Dendritic cell treated with granulocyte-macrophage colony-stimulating factor and Interleukin-4, amounts not matched to agents 40 ng/mL and 50 ng/mL, for 4 days (primary cell): ENCODE data around the gene BANP.
"Not testable (repeated sequence)": the region's sequence is repeated elsewhere in the genome, so short reads cannot be mapped to it uniquely, and the experiment has no call there.

Source experiments
- H3K27ac Mint-ChIP-seq: one replicate; pipeline ENCODE4 v1.8.0; 2022; ENCODE audit warnings: mild to moderate bottlenecking, mixed read lengths
- H3K27me3 Mint-ChIP-seq: one replicate; pipeline ENCODE4 v1.8.0; 2022; ENCODE audit warnings: mild to moderate bottlenecking, mixed read lengths
- H3K36me3 Mint-ChIP-seq: one replicate; pipeline ENCODE4 v1.8.0; 2022; ENCODE audit warnings: low read depth, mixed read lengths
- H3K4me1 Mint-ChIP-seq: one replicate; pipeline ENCODE4 v1.8.0; 2022; ENCODE audit warnings: low read depth, mixed read lengths
- H3K4me3 Mint-ChIP-seq: one replicate; pipeline ENCODE4 v1.8.0; 2022; ENCODE audit warnings: mild to moderate bottlenecking, moderate library complexity, mixed read lengths
- H3K9me3 Mint-ChIP-seq: one replicate; pipeline ENCODE4 v1.8.0; 2022; ENCODE audit warnings: mixed read lengths
- intact Hi-C: fragments of 100-400 bp; cut with micrococcal nuclease; formaldehyde crosslinking; loops from one replicate; pipeline ENCODE4 v1.15.0; 2022

The BANP gene

GRCh38 chr16:88117476-88117868 lies 166.2 kb downstream of the BANP start:
- Mint-ChIP-seq H3K4me3 (no peak overlapping the region), H3K27me3 (peaks cover 63% of the 10 kb centered on the region), H3K27ac (no peak overlapping the region), H3K36me3 (no peaks in the 10 kb centered on the region), H3K9me3 (no peaks in the 10 kb centered on the region), H3K4me1 (peaks cover 33% of the 10 kb centered on the region)
- intact Hi-C loops: no loop called here

GRCh38 chr16:88118376-88118775 lies 167.1 kb downstream of the BANP start:
- no peaks in the 10 kb centered on the region for H3K36me3 Mint-ChIP-seq
- intact Hi-C loops: no loop called here
- H3K9me3 Mint-ChIP-seq: no peaks in the 10 kb centered on the region
- peaks cover 57% of the 10 kb centered on the region for H3K27me3 Mint-ChIP-seq
- no peak overlapping the region for H3K4me3 Mint-ChIP-seq
- H3K4me1 Mint-ChIP-seq: peaks cover 33% of the 10 kb centered on the region
- no peak overlapping the region for H3K27ac Mint-ChIP-seq

GRCh38 chr16:88118852-88119741 lies 167.9 kb downstream of the BANP start:
- H3K27ac Mint-ChIP-seq, H3K4me3 Mint-ChIP-seq, H3K36me3 Mint-ChIP-seq, intact Hi-C loops, H3K9me3 Mint-ChIP-seq: not testable (repeated sequence)
- H3K27me3 Mint-ChIP-seq: peaks cover 52% of the 10 kb centered on the region
- peaks cover 33% of the 10 kb centered on the region for H3K4me1 Mint-ChIP-seq

- H3K36me3 Mint-ChIP-seq, H3K27ac Mint-ChIP-seq, intact Hi-C loops, H3K9me3 Mint-ChIP-seq, H3K4me3 Mint-ChIP-seq: not testable (repeated sequence)
- Mint-ChIP-seq H3K4me1 (peaks cover 25% of the 10 kb centered on the region), H3K27me3 (peaks cover 46% of the 10 kb centered on the region)
These were observed 168.9 kb downstream of the BANP start for GRCh38 chr16:88119881-88120751.

GRCh38 chr16:88120812-88121211 lies 169.6 kb downstream of the BANP start:
- Mint-ChIP-seq H3K4me1 (peaks cover 25% of the 10 kb centered on the region), H3K36me3 (no peaks in the 10 kb centered on the region), H3K4me3 (no peak overlapping the region), H3K27me3 (peaks cover 42% of the 10 kb centered on the region), H3K9me3 (no peaks in the 10 kb centered on the region), H3K27ac (no peak overlapping the region)
- intact Hi-C loops: no loop called here

- H3K36me3 Mint-ChIP-seq, H3K27ac Mint-ChIP-seq, H3K4me3 Mint-ChIP-seq, H3K9me3 Mint-ChIP-seq, intact Hi-C loops: not testable (repeated sequence)
- Mint-ChIP-seq H3K4me1 (peaks cover 25% of the 10 kb centered on the region), H3K27me3 (peaks cover 37% of the 10 kb centered on the region)
These were observed 170.2 kb downstream of the BANP start for GRCh38 chr16:88121391-88121790.

- Mint-ChIP-seq H3K4me1 (peaks cover 25% of the 10 kb centered on the region), H3K9me3 (no peaks in the 10 kb centered on the region), H3K36me3 (no peaks in the 10 kb centered on the region), H3K27ac (no peak overlapping the region), H3K27me3 (peaks cover 31% of the 10 kb centered on the region), H3K4me3 (no peak overlapping the region)
- intact Hi-C loops: no loop called here
These were observed 170.8 kb downstream of the BANP start for GRCh38 chr16:88121886-88122580.
